Kidney (tissue), 14 donors: Measurements from ENCODE around the gene UTP3. TPM values are rescaled to one million over a fixed set of nuclear protein-coding genes. Genes with fewer than 3 reads are reported as not detected.

ENCODE experiments used
- DNase-seq, 5 donors: peaks; one replicate each; pipeline ENCODE4 v3.0.0-alpha.2; 2013 to 2020
- FAIRE-seq: peaks from 2 replicates; lab custom pipeline; 2012; peaks lifted over from hg19 to GRCh38; lab: Jason Lieb, UNC
- H3K27ac ChIP-seq, 2 donors: one replicate each; pipeline ENCODE4 v1.7.0; 2013; ENCODE audit warnings: low read depth in 2 of 2, low read length in 2 of 2, inconsistent platforms in 1 of 2
- H3K27me3 ChIP-seq: one replicate; pipeline ENCODE4 v1.7.1; 2013; ENCODE audit warnings: low read length, inconsistent platforms; ENCODE audit not compliant: control insufficient read depth, insufficient read depth
- H3K36me3 ChIP-seq, 3 donors: one replicate each; pipeline versions ENCODE4 v1.7.0 to v1.7.1; 2013; ENCODE audit warnings: low read length in 3 of 3, control low read depth in 1 of 3, inconsistent platforms in 1 of 3; ENCODE audit not compliant: insufficient read depth in 3 of 3, control insufficient read depth in 2 of 3
- H3K4me1 ChIP-seq, 3 donors: one replicate each; pipeline versions ENCODE4 v1.7.0 to v1.7.1; 2013; ENCODE audit warnings: low read length in 3 of 3, inconsistent platforms in 1 of 3, low read depth in 1 of 3; ENCODE audit not compliant: control insufficient read depth in 2 of 3, insufficient read depth in 2 of 3
- H3K4me3 ChIP-seq, 3 donors: one replicate each; pipeline versions ENCODE4 v1.7.0 to v1.8.1; 2013; ENCODE audit warnings: low read length in 3 of 3, control low read depth in 1 of 3, inconsistent platforms in 1 of 3
- H3K9ac ChIP-seq, 3 donors: one replicate each; pipeline versions ENCODE4 v1.7.0 to v1.7.1; 2013; ENCODE audit warnings: low read length in 3 of 3, control low read depth in 1 of 3, inconsistent platforms in 1 of 3
- H3K9me3 ChIP-seq, 3 donors: one replicate each; pipeline versions ENCODE4 v1.7.0 to v1.7.1; 2013; ENCODE audit warnings: low read length in 3 of 3, control low read depth in 1 of 3, inconsistent platforms in 1 of 3; ENCODE audit not compliant: control insufficient read depth in 2 of 3, insufficient read depth in 1 of 3
- intact Hi-C: fragments of 100-400 bp; cut with DNase I; formaldehyde crosslinking; loops from one replicate; pipeline ENCODE4 v1.11.1; 2022
- polyA plus RNA-seq: library from polyadenylated mRNA; stranded (reverse); fragments of 350-450 nt; fragmentation: Illumina TruSeq; extraction: RNeasy Lipid Tissue Mini Kit (QIAGEN cat#74804); gene quantifications from one replicate; pipeline ENCODE4 v1.2.3, GENCODE V29; 2014; ENCODE audit warnings: low read depth, low replicate concordance; ENCODE audit not compliant: insufficient read depth
- total RNA-seq: library from RNA; stranded (reverse); fragmentation: NEBNext Ultra II Directional; extraction: Animal tissue kit (Norgen Biotek cat#: 25700); gene quantifications from one replicate; pipeline ENCODE4 v1.2.1, GENCODE V29; 2021
- TF ChIP-seq, protein P1 (sequence below): IDR thresholded peaks from 3 replicates; pipeline ENCODE4 v1.5.1; 2012; ENCODE audit warnings: mild to moderate bottlenecking, moderate library complexity, borderline replicate concordance; ENCODE audit not compliant: insufficient read depth; ENCODE audit errors: extremely low read depth
- donor health status: control.
- donor health status: control.
- donor health status: control.
- donor health status: control.
- donor health status: control.
- donor health status: DM: yes; HTN: yes; CAD: no.
- donor health status: Normal renal cell carcinoma (clear cell type).

Gene UTP3
- total and polyA plus RNA-seq, 2 donors from 2014 or later: 25.8 to 28.6 TPM

DNA sequence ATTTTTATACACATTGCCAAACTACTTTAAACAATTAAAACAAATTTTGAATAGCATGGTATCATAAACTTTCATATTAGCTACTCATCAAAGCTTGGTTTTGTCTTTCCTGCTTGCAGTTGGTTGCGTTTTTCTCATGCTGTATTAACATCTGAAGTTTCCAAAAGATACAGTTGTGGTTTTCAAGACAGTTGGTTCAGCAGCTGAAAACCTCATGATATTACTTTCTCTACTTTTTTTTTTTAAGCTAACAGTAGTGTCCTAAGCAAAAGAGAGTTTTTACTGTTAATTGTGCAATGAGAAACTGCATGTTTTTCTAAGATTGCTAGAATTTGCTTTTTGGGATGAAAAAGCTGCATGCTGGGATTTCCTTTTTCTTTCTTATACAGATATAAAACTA is 48.7 kb downstream of the UTP3 start:
- Histone ChIP-seq H3K36me3 (no peaks in the 10 kb centered on the region), H3K4me1 (peaks cover 4 to 7% (median 4%) of the 10 kb centered on the region in 3 donors), H3K27me3 (no peaks in the 10 kb centered on the region), H3K9ac (no peak overlapping the region), H3K27ac (no peak overlapping the region), H3K4me3 (no peak overlapping the region), H3K9me3 (no peaks in the 10 kb centered on the region)
- TF ChIP-seq, protein P1, sequence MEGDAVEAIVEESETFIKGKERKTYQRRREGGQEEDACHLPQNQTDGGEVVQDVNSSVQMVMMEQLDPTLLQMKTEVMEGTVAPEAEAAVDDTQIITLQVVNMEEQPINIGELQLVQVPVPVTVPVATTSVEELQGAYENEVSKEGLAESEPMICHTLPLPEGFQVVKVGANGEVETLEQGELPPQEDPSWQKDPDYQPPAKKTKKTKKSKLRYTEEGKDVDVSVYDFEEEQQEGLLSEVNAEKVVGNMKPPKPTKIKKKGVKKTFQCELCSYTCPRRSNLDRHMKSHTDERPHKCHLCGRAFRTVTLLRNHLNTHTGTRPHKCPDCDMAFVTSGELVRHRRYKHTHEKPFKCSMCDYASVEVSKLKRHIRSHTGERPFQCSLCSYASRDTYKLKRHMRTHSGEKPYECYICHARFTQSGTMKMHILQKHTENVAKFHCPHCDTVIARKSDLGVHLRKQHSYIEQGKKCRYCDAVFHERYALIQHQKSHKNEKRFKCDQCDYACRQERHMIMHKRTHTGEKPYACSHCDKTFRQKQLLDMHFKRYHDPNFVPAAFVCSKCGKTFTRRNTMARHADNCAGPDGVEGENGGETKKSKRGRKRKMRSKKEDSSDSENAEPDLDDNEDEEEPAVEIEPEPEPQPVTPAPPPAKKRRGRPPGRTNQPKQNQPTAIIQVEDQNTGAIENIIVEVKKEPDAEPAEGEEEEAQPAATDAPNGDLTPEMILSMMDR: no peak
- intact Hi-C loops: no loop called here
- no peak for DNase-seq
- FAIRE-seq: no peak

DNA sequence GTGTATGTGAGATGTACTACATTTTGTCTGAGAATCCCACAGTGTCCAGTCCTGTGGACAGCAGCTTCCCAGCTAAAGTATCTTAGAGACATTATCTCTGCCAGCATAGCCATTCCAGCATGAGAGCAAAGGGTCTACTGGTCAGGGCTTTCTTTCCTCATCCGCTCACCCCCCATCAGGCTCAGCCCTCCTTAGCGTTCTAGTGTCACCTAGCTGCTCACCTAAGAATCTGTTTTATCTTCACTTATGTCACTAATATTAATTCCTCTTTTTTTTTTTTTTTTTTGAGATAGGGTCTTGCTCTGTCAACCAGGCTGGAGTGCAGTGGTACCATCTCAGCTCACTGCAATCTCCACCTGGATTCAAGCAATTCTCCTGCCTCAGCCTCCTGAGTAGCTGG is 49.1 kb downstream of the UTP3 start:
- TF ChIP-seq, protein P1: no peak
- FAIRE-seq (no peak), DNase-seq (no peak)
- Histone ChIP-seq H3K9me3 (no peaks in the 10 kb centered on the region), H3K9ac (no peak overlapping the region), H3K36me3 (no peaks in the 10 kb centered on the region), H3K27ac (no peak overlapping the region), H3K27me3 (no peaks in the 10 kb centered on the region), H3K4me1 (peaks cover 4 to 10% (median 4%) of the 10 kb centered on the region in 3 donors), H3K4me3 (no peak overlapping the region)
- intact Hi-C loops: no loop called here

DNA sequence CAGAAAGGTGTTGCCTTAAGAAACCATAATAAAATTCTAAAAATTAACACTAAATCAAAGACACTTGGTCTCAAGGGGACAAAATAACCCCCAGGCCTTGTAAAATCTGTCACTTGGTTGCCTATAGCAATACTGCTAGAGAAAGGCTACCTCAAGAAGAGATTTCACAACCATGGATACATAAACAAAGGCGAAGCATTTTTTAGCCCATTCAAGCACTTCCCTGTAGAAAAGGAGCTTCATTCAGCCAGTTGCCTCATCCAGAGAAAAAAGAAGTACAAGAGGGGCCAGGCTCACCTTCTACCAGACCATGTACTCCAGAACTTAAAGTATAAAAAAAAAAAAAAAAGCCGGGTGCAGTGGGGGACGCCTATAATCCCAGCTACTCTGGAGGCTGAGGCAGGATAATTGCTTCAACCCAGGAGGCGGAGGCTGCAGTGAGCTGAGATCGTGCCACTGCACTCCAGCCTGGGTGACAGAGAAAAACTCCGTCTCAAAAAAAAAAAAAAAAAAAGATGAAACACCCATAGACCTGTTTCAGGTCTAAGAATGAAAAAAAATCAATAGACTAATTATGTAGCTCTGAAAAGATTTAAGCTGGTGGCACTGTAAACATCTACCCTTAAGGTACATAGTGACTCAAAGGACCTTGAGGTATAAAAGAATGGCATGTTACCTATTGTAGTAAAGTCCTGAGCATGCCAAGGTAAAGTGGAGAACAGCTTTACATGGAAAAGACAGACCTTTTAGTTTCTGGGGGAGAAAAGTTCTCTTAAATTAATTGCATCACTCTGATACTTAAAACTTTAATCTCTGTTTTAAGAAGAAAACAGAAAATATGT is 51.4 kb downstream of the UTP3 start:
- intact Hi-C loops: no loop called here
- TF ChIP-seq, protein P1: no peak
- Histone ChIP-seq H3K9ac (no peak overlapping the region), H3K4me1 (peaks cover under 1 to 6% (median 4%) of the 10 kb centered on the region in 3 donors), H3K27ac (no peak overlapping the region), H3K4me3 (no peak overlapping the region), H3K9me3 (no peaks in the 10 kb centered on the region), H3K36me3 (no peaks in the 10 kb centered on the region), H3K27me3 (no peaks in the 10 kb centered on the region)
- DNase-seq (no peak), FAIRE-seq (no peak)

Other genes with a start within 250 kb of the UTP3 start
- not detected for gene MUC7, start 216.3 kb upstream of the UTP3 start, total RNA-seq
- gene MUC7, start 216.3 kb upstream of the UTP3 start, polyA plus RNA-seq: not detected
- gene AMTN, start 170.0 kb upstream of the UTP3 start, total RNA-seq: not detected
- gene AMTN, start 170.0 kb upstream of the UTP3 start, polyA plus RNA-seq: not detected
- gene AMBN, start 96.3 kb upstream of the UTP3 start, total RNA-seq: not detected
- gene AMBN, start 96.3 kb upstream of the UTP3 start, polyA plus RNA-seq: not detected
- gene ENAM, start 59.8 kb upstream of the UTP3 start, total RNA-seq: 6.7 TPM
- 3.9 TPM for gene ENAM, start 59.8 kb upstream of the UTP3 start, polyA plus RNA-seq
- 355 TPM for gene JCHAIN, start 22.0 kb upstream of the UTP3 start, total RNA-seq
- gene JCHAIN, start 22.0 kb upstream of the UTP3 start, polyA plus RNA-seq: 5.1 TPM
- 72.5 TPM for gene RUFY3, start 33.4 kb downstream of the UTP3 start, total RNA-seq
- 40.6 TPM for gene RUFY3, start 33.4 kb downstream of the UTP3 start, polyA plus RNA-seq
- 56.6 TPM for gene GRSF1, start 151.4 kb downstream of the UTP3 start, total RNA-seq
- 64.9 TPM for gene GRSF1, start 151.4 kb downstream of the UTP3 start, polyA plus RNA-seq
- gene MOB1B, start 213.8 kb downstream of the UTP3 start, total RNA-seq: 34.2 TPM
- 13.9 TPM for gene MOB1B, start 213.8 kb downstream of the UTP3 start, polyA plus RNA-seq